Measurements from ENCODE around the gene CFAP61.

DNA sequence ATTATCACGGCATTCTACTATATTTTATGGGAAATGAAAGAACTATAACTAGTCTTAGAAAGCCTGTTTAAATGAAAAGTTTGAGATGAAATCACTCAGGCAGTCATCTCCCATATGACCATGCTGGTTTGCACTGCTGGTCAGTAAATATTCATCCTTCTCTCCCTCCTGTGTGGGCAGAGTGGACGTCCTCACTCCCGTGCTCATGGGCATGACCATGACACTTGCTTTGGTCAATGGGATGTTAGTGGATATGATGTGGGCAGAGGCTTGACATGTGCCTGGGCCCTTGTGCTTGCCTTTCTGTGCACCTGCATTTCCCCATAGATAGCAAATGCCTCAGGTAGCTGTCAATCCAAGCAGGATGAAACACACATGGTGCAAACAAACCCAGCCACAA lies 222.5 kb downstream of the CFAP61 start:
- TF ChIP-seq CTCF (IDR thresholded peaks at IDR 0.05; ENCODE audit: insufficient read depth, low read depth, low read length) (no peak), EZH2 (IDR thresholded peaks at IDR 0.05; ENCODE audit: insufficient read depth, low read length) (no peak)

Measured in astrocyte (in vitro differentiated cells and primary cell).